Panc1 (cell line): Measurements from ENCODE around the gene MYCN. TPM values are rescaled to one million over a fixed set of nuclear protein-coding genes. Genes with fewer than 3 reads are reported as not detected.

Experiments used
- ATAC-seq: fragments of 200-7000 bp; cut with Tn5 transposase; 2 replicates; pipeline ENCODE4 v1.9.1; 2020; ENCODE audit warnings: mild to moderate bottlenecking, moderate library complexity
- BruUV-seq: library from RNA; stranded (reverse); fragments of 400-500 nt; replicated peaks from 2 replicates; lab custom pipeline; 2021; lab: Mats Ljungman, UMichigan
- CTCF ChIA-PET: fragments of 300-600 bp; sonication (Branson Sonifier 250); formaldehyde crosslinking; loops from one replicate; lab custom pipeline; 2022; ENCODE audit warnings: antibody characterized with exemption; lab: Charles Lee
- POLR2A ChIA-PET: fragments of 300-600 bp; sonication (Branson Sonifier 250); formaldehyde crosslinking; loops from one replicate; lab custom pipeline; 2022; ENCODE audit warnings: antibody characterized with exemption; lab: Charles Lee
- DNase-seq: peaks from one replicate; pipeline ENCODE4 v3.0.0-alpha.2; 2010; ENCODE audit warnings: low read depth, low spot score
- H3K27ac ChIP-seq: 2 replicates; pipeline ENCODE4 v1.5.1; 2011; ENCODE audit warnings: mild to moderate bottlenecking, low read length, inconsistent platforms
- H3K27me3 ChIP-seq: fragments of 200-500 bp; sonication (Bioruptor generic); 2 replicates; pipeline ENCODE4 v1.6.0; 2014; ENCODE audit warnings: low read length, inconsistent platforms; ENCODE audit not compliant: control insufficient read depth, insufficient read depth
- H3K36me3 ChIP-seq: fragments of 200-500 bp; sonication (Bioruptor generic); 2 replicates; pipeline ENCODE4 v1.5.1; 2014; ENCODE audit warnings: inconsistent platforms, mild to moderate bottlenecking, low read length, moderate library complexity; ENCODE audit not compliant: control insufficient read depth, insufficient read depth
- H3K4me1 ChIP-seq: 2 replicates; pipeline ENCODE4 v1.5.1; 2011; ENCODE audit warnings: inconsistent platforms, mild to moderate bottlenecking, low read length, moderate library complexity; ENCODE audit not compliant: control insufficient read depth, insufficient read depth
- H3K4me3 ChIP-seq, 2 experiments: 2 replicates each; pipeline ENCODE4 v1.5.1; 2011 to 2012; ENCODE audit warnings: low read depth in 2 of 2, low read length in 2 of 2, mild to moderate bottlenecking in 2 of 2, inconsistent platforms in 1 of 2, moderate library complexity in 1 of 2
- H3K9me3 ChIP-seq: fragments of 200-500 bp; sonication (Bioruptor generic); 2 replicates; pipeline ENCODE4 v1.5.1; 2014; ENCODE audit warnings: low read depth, mild to moderate bottlenecking, inconsistent platforms, low read length, moderate library complexity; ENCODE audit not compliant: control insufficient read depth, insufficient read depth
- POLR2AphosphoS5 ChIP-seq: IDR thresholded peaks from 2 replicates; pipeline ENCODE4 v1.6.1; 2012; ENCODE audit warnings: mild to moderate bottlenecking, low read depth, low read length, moderate library complexity
- REST ChIP-seq, 2 experiments: IDR thresholded peaks; 2 replicates each; pipeline ENCODE4 v1.6.1; 2011 to 2012; ENCODE audit warnings: low read depth in 2 of 2, control low read depth in 1 of 2, low read length in 1 of 2, mild to moderate bottlenecking in 1 of 2, moderate library complexity in 1 of 2; ENCODE audit not compliant: insufficient read depth in 1 of 2
- SIN3A ChIP-seq: IDR thresholded peaks from 2 replicates; pipeline ENCODE4 v1.6.1; 2012; ENCODE audit warnings: low read depth, mild to moderate bottlenecking, low read length, moderate library complexity, borderline replicate concordance; ENCODE audit not compliant: insufficient read depth
- TCF7L2 ChIP-seq: IDR thresholded peaks from 2 replicates; pipeline ENCODE4 v1.6.1; 2011; ENCODE audit warnings: mild to moderate bottlenecking, low read depth, low read length, inconsistent platforms
- in situ Hi-C: cut with HindIII; loops from 2 replicates; pipeline ENCODE4 v1.10.0; 2016; ENCODE audit warnings: low sequenced_read_pairs, low pct_unique_long_range_greater_than_20kb
- intact Hi-C: fragments of 100-400 bp; cut with micrococcal nuclease; formaldehyde crosslinking; loops from one replicate; pipeline ENCODE4 v1.10.0; 2022; ENCODE audit not compliant: unreplicated experiment
- total RNA-seq: library from RNA; stranded (reverse); gene quantifications from one replicate; pipeline ENCODE4 v1.2.1, GENCODE V29; 2021; ENCODE audit not compliant: unreplicated experiment
- TF ChIP-seq, protein P1 (sequence below): fragments of 450-650 bp; IDR thresholded peaks from 2 replicates; pipeline ENCODE4 v1.5.1; 2017; ENCODE audit warnings: mild to moderate bottlenecking

MYCN gene
- total RNA-seq, 1 experiment from 2014 or later, result not detected

GRCh38 chr2:15906778-15907177, 33.6 kb upstream of the MYCN start:
- Histone ChIP-seq H3K4me3 (no peak overlapping the region), H3K4me1 (no peaks in the 10 kb centered on the region), H3K9me3 (no peaks in the 10 kb centered on the region), H3K27me3 (no peaks in the 10 kb centered on the region), H3K36me3 (no peaks in the 10 kb centered on the region), H3K27ac (no peak overlapping the region)
- CTCF ChIA-PET, result no interaction called here
- POLR2A ChIA-PET, result no interaction called here
- TF ChIP-seq POLR2AphosphoS5 (no peak), SIN3A (no peak), TCF7L2 (no peak), REST (IDR thresholded peaks at IDR 0.05; ENCODE audit: insufficient read depth in 1 of 2, low read depth in 2 of 2, low read length in 1 of 2) (no peak)
- TF ChIP-seq, protein P1, sequence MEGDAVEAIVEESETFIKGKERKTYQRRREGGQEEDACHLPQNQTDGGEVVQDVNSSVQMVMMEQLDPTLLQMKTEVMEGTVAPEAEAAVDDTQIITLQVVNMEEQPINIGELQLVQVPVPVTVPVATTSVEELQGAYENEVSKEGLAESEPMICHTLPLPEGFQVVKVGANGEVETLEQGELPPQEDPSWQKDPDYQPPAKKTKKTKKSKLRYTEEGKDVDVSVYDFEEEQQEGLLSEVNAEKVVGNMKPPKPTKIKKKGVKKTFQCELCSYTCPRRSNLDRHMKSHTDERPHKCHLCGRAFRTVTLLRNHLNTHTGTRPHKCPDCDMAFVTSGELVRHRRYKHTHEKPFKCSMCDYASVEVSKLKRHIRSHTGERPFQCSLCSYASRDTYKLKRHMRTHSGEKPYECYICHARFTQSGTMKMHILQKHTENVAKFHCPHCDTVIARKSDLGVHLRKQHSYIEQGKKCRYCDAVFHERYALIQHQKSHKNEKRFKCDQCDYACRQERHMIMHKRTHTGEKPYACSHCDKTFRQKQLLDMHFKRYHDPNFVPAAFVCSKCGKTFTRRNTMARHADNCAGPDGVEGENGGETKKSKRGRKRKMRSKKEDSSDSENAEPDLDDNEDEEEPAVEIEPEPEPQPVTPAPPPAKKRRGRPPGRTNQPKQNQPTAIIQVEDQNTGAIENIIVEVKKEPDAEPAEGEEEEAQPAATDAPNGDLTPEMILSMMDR, result no peak
- in situ Hi-C loops (no loop called here), intact Hi-C loops (no loop called here)
- ATAC-seq (no peak), DNase-seq (no peak)
- no TSS peak for BruUV-seq

GRCh38 chr2:15907461-15908324, 32.7 kb upstream of the MYCN start:
- Histone ChIP-seq H3K9me3 (no peaks in the 10 kb centered on the region), H3K4me3 (no peak overlapping the region), H3K27me3 (no peaks in the 10 kb centered on the region), H3K27ac (no peak overlapping the region), H3K4me1 (peaks cover 3% of the 10 kb centered on the region; the same call in 1 of the 2 replicates), H3K36me3 (no peaks in the 10 kb centered on the region)
- no peak for TF ChIP-seq POLR2AphosphoS5
- TF ChIP-seq SIN3A, result no peak
- TF ChIP-seq, protein P1, result no peak
- TF ChIP-seq REST (IDR thresholded peaks at IDR 0.05; ENCODE audit: insufficient read depth in 1 of 2, low read depth in 2 of 2, low read length in 1 of 2), result no peak
- no peak for TF ChIP-seq TCF7L2
- in situ Hi-C loops (no loop called here), intact Hi-C loops (no loop called here)
- DNase-seq (no peak), ATAC-seq (no peak)
- ChIA-PET POLR2A (no interaction called here), CTCF (no interaction called here)
- BruUV-seq, result no TSS peak
